NOMO-1 (cell line): Measurements from ENCODE around the gene ADCY2.

Experiments
- DNase-seq, 2 experiments: peaks; one replicate each; lab custom pipeline; 2025; ENCODE audit not compliant: unreplicated experiment in 2 of 2; lab: John Stamatoyannopoulos, UW

The ADCY2 gene

GRCh38 chr5:7762267-7762666 lies 366.3 kb downstream of the ADCY2 start:
- DNase-seq = no peak

- no peak for DNase-seq
Measured at GRCh38 chr5:7763621-7764072, 367.7 kb downstream of the ADCY2 start.

GRCh38 chr5:7764452-7764851 lies 368.5 kb downstream of the ADCY2 start:
- DNase-seq = no peak

DNA sequence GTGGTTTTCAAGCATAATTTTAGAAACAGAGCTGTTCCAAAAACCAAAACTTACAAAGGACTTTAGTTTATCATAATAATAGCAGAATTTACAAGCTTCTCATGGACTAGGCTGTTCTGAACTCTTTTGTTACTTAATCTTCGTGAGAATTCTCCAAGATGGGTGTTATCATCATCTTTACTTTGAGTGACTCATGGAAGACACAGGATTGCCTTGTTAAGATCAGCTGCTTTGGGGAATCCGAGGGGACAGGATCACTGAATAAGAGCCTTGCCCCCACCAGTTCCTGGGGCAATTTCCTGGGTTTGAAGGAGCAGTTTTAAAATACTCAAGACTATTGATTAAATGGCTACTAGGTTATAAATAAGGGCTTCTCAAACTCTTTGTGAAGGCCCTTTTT lies 374.5 kb downstream of the ADCY2 start:
- DNase-seq = no peak

- DNase-seq = no peak
Measured at GRCh38 chr5:7772141-7772540, 376.2 kb downstream of the ADCY2 start.

DNA sequence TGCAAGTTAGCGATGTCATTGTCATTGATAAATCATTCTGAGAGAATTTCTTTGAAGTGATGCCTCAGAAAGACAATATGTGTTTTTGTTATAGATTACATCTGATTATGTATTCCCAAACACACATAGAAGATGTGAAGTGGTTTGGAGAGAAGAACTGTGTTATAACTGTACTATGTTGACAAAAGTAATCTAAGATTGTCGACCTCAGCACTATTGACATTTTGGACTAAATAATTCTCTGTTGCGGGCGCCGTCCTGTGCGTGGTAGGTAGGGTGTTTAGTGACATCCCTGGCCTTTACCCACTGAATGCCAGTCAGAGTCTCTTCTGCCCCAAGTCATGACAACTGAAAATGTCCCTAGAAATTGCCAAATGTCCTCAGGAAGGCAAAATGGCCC lies 377.2 kb downstream of the ADCY2 start:
- no peak for DNase-seq

DNA sequence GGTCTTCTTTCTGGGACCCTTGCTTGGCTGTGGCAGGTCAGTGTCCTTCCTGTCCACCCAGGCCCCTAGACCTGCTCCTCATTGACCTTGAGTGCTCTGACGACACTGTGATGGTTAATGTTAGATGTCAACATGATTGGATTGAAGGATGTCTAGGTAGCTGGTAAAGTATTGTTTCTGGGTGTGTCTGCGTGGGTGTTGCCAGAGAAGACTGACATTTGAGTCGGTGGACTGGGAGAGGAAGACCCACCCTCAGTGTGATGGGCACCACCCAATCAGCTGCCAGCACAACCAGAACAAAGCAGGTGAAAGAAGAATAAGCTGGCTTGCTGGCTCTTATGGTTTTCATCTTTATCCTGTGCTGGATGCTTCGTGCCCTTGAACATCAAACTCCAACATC lies 380.5 kb downstream of the ADCY2 start:
- no peak for DNase-seq

DNA sequence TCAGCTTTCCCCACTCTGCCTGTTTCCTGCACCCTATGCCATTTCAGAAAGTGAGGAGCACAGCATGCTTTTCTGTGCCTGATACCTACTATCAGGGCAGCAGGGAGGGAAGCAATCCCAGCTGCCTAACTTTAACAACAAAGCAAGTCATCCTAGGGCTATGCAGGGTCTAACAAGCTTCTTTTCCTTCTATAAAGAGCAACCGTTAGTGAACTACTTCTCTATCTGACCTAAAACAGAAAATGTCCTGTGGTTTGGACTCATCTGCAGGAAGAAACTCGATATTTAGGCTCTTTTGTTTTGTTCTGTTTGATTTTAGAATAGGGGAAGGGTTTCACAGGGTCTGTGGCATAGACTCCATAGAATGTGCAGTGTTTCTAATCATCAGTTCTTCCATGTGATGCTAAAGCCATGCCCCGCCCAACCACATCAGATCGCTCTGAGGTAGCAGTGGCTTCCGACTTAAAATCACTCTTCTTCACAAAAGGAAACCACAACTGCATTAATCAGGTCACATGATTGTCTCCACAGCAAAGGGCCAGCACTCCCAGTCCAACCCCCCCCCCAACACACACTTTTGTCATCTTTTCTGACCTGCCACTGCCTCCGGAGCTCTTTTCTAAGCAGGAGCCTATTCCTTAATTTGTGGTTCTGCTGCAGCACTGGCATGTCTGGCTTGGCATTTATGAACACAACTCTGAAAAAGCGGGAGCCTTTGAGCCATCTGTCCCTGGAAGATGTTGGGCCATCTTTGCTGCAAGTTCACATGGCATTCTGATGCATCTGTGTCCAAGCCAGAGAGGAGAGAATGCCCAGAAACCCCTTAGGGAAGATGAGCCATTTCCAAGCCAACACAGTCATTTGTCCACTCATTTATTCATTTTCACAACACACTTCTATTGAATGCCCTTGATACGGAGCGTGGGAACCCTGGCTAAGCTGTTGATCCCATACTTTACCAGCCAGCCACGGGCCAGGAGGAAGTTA lies 383.4 kb downstream of the ADCY2 start:
- DNase-seq = peak; percentile 46 to 78

DNA sequence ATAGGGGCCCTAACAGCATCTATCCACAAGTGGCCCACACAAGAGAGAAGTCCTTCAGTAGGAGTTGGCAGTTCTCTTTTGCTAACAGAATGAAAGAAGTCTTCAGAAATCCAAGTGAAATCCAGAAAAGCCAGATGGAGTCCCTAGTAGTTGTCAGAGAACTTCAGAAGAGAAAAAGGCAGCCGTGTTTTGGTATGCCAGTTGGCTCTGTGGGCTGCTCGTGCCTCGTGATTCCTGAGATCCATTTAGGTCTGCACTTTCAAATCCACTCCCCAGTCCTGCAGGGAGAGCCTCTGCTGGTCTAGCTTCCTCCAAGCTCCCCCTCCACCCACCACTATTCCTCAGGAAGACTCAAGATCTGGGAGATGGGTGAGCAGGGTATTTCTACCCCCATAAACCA lies 386.0 kb downstream of the ADCY2 start:
- no peak for DNase-seq

- DNase-seq = no peak
Measured at GRCh38 chr5:7784683-7785380, 388.9 kb downstream of the ADCY2 start.

DNA sequence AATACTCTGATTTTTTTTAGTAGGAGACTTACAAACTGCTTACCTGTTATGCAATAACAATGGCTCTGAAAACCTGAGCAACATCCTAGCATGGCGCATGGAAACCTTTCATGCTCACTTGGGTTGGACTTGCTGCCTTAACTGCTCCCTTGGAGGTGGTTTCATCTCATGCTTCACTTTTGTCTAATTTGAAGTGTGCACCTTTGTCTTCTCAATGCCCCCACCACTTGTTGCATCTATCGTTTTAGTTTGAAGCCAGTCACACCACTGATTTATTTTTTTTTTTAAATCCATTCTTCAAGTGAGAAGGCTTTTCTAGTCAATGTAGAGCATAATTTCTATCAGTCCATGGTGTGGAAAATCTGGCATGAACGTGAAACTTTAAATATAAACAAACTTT lies 391.8 kb downstream of the ADCY2 start:
- DNase-seq = no peak

- no peak for DNase-seq
Measured at GRCh38 chr5:7789567-7789966, 393.6 kb downstream of the ADCY2 start.

- DNase-seq = no peak
Measured at GRCh38 chr5:7793895-7794294, 398.0 kb downstream of the ADCY2 start.

DNA sequence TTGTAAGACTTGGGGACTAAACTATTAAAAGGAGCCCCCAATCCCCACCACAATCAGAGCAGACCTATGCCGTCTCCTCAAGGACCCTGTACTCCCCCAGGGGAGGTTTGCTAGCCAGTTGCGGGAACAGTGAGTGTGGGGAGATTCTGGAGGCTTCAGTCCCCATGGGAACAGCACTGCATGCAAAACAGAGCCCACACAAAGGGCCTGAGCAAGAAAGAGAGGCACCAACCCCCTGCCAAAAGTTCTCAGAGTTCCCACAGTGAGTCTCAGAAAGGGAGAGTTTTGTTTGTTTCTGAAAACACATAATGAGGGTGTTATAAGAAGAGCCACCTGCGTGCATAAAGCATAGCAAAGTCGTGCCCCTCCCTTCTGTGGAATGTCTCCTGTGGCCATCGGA lies 398.4 kb downstream of the ADCY2 start:
- no peak for DNase-seq

DNA sequence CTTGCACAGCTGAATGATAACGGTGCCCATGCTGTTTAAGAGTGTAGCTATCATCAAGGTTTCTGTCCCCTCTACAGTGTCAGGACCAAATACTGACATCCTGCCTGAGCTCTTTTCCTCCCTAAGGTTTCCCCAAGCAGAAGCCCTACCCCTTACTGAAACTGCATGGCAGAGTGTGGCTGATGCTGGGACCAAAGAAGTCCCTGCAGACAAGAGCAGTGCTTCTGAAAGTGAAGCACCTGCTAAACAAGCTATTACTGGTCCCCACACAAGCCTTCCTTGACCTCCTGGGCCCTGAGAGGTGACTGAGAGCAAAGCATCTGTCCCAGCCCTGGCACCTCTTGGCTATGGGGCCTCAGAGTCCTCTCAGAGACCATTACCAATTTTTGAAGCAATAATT lies 398.9 kb downstream of the ADCY2 start:
- no peak for DNase-seq

DNA sequence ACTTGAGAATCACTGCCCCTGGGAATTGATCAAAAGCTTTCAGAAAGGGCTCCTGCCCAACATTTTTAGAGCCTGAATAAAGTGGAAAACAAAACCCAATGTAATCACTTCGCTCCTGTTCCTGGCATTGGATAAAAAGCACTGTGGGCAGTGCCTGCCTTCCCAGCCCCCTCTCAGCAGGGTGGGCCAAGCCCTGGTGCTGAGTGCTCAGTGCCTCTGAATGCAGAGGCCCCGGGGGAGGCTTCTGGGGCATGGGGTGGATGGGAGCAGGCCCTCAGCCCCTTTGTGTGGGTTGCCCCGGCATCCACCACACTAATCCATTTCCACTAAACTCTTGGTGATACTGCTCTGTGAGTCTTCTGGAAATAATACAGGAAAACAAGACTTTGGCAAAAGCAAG lies 399.4 kb downstream of the ADCY2 start:
- no peak for DNase-seq

DNA sequence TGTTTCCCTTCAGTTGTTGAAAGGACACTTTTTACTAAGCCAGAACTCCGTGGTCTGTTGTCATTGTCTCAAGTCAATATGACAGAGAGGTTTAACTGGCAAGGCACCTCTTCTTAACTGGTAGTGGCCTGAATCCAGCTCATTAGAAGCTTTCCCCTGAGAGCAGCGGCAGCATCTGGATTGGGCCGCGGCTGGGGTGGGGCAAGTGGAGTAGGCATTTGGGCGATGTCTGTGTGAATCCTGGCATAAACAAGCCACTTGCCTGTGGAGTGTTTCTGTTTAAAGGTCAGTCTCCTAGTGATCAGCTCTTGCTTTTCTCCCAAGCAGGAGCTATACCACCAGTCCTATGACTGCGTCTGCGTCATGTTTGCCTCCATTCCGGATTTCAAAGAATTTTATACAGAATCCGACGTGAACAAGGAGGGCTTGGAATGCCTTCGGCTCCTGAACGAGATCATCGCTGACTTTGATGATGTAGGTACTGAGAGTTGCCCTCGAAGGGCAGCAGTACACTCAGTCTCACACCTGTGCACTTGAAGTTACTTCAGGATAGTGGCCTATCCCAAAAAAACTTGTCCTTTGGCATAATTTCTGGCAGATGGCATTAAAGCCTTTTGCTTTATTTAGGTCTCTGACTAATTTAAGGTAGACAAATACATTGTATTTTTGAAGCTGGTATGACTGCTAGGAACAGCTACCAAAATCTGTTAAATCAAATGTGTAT lies 406.1 kb downstream of the ADCY2 start:
- DNase-seq = no peak

- peak; percentile 82 to 95 for DNase-seq
Measured at GRCh38 chr5:7802855-7803254, 406.9 kb downstream of the ADCY2 start.

DNA sequence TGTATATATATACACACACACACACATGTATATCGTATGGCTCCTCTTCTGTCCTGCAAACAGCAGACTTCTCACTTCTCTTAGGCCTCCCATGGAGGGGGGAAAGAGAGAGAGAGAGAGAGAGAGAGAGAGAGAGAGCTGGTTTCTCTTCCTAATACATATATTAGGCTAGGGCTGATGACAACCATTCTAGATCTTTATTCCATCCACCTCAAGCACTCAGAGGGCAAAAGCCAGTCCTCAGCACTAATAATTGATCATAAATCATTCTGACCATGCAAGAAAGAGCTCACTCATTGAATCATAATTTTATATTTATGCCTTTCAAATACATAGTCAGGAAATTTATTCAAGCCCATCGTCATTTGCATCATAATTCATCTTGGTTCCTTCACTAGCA lies 408.0 kb downstream of the ADCY2 start:
- no peak for DNase-seq

DNA sequence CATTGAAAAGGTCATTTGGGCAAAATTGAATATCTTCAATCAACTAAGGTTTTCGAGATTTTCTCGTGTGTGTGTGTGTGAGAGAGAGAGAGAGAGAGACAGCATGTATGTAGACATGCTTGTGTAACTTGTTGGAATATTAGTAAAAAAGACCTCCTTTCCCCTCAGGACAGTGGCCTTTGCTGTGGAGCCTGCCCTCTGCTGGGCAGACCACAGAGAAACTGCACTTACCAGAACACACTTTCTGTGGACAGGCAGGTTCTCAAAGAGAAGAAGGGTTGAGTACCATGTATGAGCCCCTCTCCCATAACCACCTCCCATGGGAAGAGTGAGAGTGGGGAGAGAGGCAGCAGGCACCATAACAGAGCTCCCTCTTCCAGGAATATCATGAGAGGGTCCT lies 409.4 kb downstream of the ADCY2 start:
- no peak for DNase-seq

- no peak for DNase-seq
Measured at GRCh38 chr5:7808998-7809397, 413.1 kb downstream of the ADCY2 start.
